Bronchial epithelial cell (primary cell): ENCODE measurements around the gene KDM1A. TPM values are rescaled to one million over a fixed set of nuclear protein-coding genes. Genes with fewer than 3 reads are reported as not detected.

Experiments used
- DNase-seq: peaks from one replicate; pipeline ENCODE4 v3.0.0-alpha.2; 2010; ENCODE audit warnings: low read depth
- FAIRE-seq: peaks from 2 replicates; lab custom pipeline; 2011; peaks lifted over from hg19 to GRCh38; lab: Jason Lieb, UNC
- H3K27me3 ChIP-seq: 2 replicates; pipeline ENCODE4 v1.5.1; 2011; ENCODE audit warnings: low read length; ENCODE audit not compliant: control insufficient read depth, insufficient read depth
- H3K36me3 ChIP-seq: 2 replicates; pipeline ENCODE4 v1.5.1; 2011; ENCODE audit warnings: low read length; ENCODE audit not compliant: control insufficient read depth, insufficient read depth
- H3K4me3 ChIP-seq: 2 replicates; pipeline ENCODE4 v1.5.1; 2011; ENCODE audit warnings: mild to moderate bottlenecking, low read depth, low read length, control low read depth
- total RNA-seq: library from RNA; depleted of rRNA; stranded (reverse); fragments of >200 nt; gene quantifications from 2 replicates; pipeline ENCODE4 v1.2.1, GENCODE V29; 2014
- TF ChIP-seq, protein P1 (sequence below): IDR thresholded peaks from 2 replicates; pipeline ENCODE4 v1.5.1; 2011; ENCODE audit warnings: mild to moderate bottlenecking, moderate library complexity, low read length, control low read depth, inconsistent platforms; ENCODE audit not compliant: insufficient read depth, severe bottlenecking

Gene KDM1A
- total RNA-seq, 1 donor from 2014 or later: 71.1 TPM

DNA sequence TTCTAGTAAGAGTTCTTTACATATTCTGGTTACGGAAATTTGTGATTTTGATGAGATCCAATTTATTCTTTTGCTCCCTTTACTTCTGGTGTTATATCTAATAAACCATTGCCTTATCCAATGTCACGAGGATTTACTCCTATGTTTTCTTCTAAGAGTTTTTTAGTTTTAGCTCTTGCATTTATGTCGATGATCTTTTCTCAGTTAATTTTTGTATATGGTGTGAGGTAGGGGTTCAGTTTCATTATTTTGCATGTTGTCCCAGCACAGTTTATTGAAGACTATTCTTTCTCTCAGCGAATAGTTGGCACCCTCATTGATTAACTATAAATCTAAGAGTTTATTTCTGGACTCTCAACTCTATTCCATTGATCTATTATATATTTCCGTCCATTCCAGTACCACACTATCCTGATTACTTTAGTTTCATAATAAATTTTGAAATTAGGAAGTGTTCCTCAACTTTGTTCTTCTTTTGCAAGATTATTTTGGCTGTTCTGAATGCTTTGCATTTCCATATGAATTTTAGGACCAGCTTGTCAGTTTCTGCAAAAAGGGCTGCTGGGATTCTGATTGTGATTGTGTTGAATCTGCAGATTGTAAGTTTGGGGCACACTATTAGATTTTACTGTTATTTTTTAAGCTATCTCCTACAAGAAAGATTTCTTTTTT lies 4.0 kb downstream of the KDM1A start:
- Histone ChIP-seq H3K27me3 (no peaks in the 10 kb centered on the region), H3K4me3 (no peak overlapping the region), H3K36me3 (no peaks in the 10 kb centered on the region)
- FAIRE-seq (no peak), DNase-seq (no peak)
- TF ChIP-seq, protein P1, sequence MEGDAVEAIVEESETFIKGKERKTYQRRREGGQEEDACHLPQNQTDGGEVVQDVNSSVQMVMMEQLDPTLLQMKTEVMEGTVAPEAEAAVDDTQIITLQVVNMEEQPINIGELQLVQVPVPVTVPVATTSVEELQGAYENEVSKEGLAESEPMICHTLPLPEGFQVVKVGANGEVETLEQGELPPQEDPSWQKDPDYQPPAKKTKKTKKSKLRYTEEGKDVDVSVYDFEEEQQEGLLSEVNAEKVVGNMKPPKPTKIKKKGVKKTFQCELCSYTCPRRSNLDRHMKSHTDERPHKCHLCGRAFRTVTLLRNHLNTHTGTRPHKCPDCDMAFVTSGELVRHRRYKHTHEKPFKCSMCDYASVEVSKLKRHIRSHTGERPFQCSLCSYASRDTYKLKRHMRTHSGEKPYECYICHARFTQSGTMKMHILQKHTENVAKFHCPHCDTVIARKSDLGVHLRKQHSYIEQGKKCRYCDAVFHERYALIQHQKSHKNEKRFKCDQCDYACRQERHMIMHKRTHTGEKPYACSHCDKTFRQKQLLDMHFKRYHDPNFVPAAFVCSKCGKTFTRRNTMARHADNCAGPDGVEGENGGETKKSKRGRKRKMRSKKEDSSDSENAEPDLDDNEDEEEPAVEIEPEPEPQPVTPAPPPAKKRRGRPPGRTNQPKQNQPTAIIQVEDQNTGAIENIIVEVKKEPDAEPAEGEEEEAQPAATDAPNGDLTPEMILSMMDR: no peak

DNA sequence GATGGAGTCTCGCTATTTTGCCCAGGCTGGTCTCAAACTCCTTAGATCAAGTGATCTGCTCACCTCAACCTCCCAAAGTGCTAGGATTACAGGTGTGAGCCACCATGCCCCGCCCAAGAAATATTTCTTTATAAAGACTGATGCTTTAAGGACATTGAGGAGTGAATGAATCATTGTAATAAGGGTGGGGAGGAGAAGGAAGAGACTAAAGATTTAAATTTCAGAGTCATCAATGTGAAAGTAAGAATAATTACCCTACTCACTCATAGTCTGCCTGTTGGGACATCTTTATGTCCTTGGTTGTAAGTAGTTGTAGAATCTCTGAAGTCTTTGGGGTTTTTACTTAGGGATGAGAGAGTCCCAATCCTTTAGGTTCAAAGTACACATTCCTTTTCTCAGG lies 7.3 kb downstream of the KDM1A start:
- DNase-seq (peak; percentile 59), FAIRE-seq (no peak)
- Histone ChIP-seq H3K27me3 (no peaks in the 10 kb centered on the region), H3K36me3 (no peaks in the 10 kb centered on the region), H3K4me3 (no peak overlapping the region)
- TF ChIP-seq, protein P1: no peak

DNA sequence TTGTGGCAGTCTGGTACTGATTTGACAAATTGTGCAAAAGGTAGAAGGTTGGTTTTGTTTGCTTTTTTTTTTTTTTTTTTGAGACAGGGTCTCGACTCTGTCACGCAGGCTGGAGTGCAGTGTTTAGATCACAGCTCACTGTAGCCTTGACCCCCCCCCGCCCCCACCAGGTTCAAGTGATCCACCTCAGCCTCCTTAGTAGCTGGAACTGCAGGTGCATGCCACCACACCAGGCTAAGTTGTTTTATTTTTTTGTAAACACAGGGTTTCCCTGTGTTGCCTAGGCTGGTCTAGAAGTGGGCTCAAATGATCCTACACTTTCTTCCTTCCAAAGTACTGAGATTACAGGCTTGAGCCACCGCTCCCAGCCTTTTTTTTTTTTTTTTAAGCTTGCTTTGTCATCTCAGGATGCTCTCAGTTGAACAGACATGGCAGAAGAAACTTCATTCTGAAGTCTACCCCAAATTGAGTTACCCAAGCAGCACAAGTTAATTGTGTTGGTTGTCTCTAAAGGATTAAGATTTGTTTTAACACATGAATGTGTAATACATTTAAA lies 8.2 kb downstream of the KDM1A start:
- Histone ChIP-seq H3K4me3 (no peak overlapping the region), H3K27me3 (no peaks in the 10 kb centered on the region), H3K36me3 (no peaks in the 10 kb centered on the region)
- TF ChIP-seq, protein P1: no peak
- no peak for FAIRE-seq
- no peak for DNase-seq

DNA sequence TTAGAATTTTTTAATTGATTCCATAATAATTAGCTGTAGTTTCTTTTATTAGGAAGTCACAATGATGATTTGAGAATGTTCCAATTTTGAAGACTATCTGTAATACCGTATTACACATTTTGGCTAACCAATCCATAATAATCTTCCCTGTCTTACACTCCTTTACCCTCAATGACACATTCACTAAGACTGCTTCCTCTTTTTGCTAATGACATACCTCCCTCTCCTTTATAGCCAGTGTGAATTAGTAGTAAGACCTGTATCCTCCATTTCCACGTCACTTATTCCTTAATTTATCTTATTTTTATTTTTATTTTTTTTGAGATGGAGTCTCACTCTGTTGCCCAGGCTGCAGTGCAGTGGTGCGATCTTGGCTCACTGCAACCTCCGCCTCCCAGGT lies 10.1 kb downstream of the KDM1A start:
- FAIRE-seq (no peak), DNase-seq (no peak)
- no peaks in the 10 kb centered on the region for H3K27me3 ChIP-seq
- H3K4me3 ChIP-seq: no peak overlapping the region
- H3K36me3 ChIP-seq: no peaks in the 10 kb centered on the region
- TF ChIP-seq, protein P1: no peak

DNA sequence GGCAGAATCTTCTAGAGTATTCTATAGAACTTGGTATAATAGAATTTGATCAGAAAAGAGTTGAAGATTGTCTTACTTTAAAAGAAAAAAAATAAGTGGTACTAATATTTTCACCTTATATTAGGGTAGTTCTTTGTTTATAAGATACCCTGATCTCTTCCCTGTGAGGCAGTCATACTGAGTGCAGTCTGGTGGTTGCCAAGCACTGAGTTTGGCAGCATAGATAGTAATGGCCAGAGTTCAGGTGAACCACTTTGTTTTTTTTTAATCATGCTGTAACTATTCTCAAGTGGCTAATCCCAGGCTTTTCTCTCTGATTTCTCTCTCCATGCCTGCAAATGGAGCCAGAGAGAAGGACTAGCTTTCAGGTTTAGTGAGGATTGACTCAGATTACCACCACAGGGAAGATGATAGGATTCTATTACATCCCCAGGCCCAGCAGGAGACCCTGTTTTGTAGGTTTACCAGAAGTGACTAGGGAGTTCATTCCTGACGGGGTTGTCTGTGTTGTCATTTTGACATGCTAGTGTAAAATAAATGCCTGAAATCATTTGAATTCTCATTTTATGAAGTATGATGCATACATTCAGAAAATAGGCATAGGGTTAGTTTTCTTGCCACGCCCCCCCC lies 16.7 kb downstream of the KDM1A start:
- no peak overlapping the region for H3K4me3 ChIP-seq
- no peak for FAIRE-seq
- TF ChIP-seq, protein P1: no peak

More for the DNA sequence above, 16.7 kb downstream of the KDM1A start:
- no peaks in the 10 kb centered on the region for H3K36me3 ChIP-seq
- no peak for DNase-seq
- H3K27me3 ChIP-seq: no peaks in the 10 kb centered on the region
